Activated naive CD4-positive, alpha-beta T cell treated with anti-CD3 and anti-CD28 coated beads, Interleukin-2, amount 50 U/mL, for 24 hours (primary cell): ENCODE results near the gene SERPINB6.
"Not testable (repeated sequence)": the region's sequence is repeated elsewhere in the genome, so short reads cannot be mapped to it uniquely, and the experiment has no call there.

Experiments
- H3K27ac Mint-ChIP-seq: one replicate; pipeline ENCODE4 v1.8.0; 2021; ENCODE audit warnings: mild to moderate bottlenecking, mixed read lengths
- H3K27me3 Mint-ChIP-seq: one replicate; pipeline ENCODE4 v1.8.0; 2021; ENCODE audit warnings: mixed read lengths
- H3K36me3 Mint-ChIP-seq: one replicate; pipeline ENCODE4 v1.8.0; 2021; ENCODE audit warnings: mixed read lengths
- H3K4me1 Mint-ChIP-seq: one replicate; pipeline ENCODE4 v1.8.0; 2021; ENCODE audit warnings: mixed read lengths
- H3K4me3 Mint-ChIP-seq: one replicate; pipeline ENCODE4 v1.8.0; 2021; ENCODE audit warnings: mild to moderate bottlenecking, mixed read lengths
- H3K9me3 Mint-ChIP-seq: one replicate; pipeline ENCODE4 v1.8.0; 2021; ENCODE audit warnings: mixed read lengths

Gene SERPINB6

GRCh38 chr6:2988426-2989331 lies 17.3 kb upstream of the SERPINB6 start:
- no peaks in the 10 kb centered on the region for H3K27me3 Mint-ChIP-seq
- peaks cover 23% of the 10 kb centered on the region for H3K4me1 Mint-ChIP-seq
- no peaks in the 10 kb centered on the region for H3K9me3 Mint-ChIP-seq
- H3K27ac Mint-ChIP-seq = peak overlapping the region; percentile 97
- no peaks in the 10 kb centered on the region for H3K36me3 Mint-ChIP-seq
- peak overlapping the region; percentile 95 for H3K4me3 Mint-ChIP-seq

GRCh38 chr6:2988094-2988425 lies 16.7 kb upstream of the SERPINB6 start:
- H3K4me1 Mint-ChIP-seq = peaks cover 23% of the 10 kb centered on the region
- H3K36me3 Mint-ChIP-seq = no peaks in the 10 kb centered on the region
- no peaks in the 10 kb centered on the region for H3K27me3 Mint-ChIP-seq
- H3K4me3 Mint-ChIP-seq = peak overlapping the region; percentile 95
- H3K9me3 Mint-ChIP-seq = no peaks in the 10 kb centered on the region
- peak overlapping the region; percentile 91 for H3K27ac Mint-ChIP-seq

GRCh38 chr6:2986722-2987221 lies 15.4 kb upstream of the SERPINB6 start:
- H3K9me3 Mint-ChIP-seq = no peaks in the 10 kb centered on the region
- no peak overlapping the region for H3K4me3 Mint-ChIP-seq
- no peaks in the 10 kb centered on the region for H3K36me3 Mint-ChIP-seq
- H3K4me1 Mint-ChIP-seq = peaks cover 23% of the 10 kb centered on the region
- H3K27ac Mint-ChIP-seq = no peak overlapping the region
- no peaks in the 10 kb centered on the region for H3K27me3 Mint-ChIP-seq

DNA sequence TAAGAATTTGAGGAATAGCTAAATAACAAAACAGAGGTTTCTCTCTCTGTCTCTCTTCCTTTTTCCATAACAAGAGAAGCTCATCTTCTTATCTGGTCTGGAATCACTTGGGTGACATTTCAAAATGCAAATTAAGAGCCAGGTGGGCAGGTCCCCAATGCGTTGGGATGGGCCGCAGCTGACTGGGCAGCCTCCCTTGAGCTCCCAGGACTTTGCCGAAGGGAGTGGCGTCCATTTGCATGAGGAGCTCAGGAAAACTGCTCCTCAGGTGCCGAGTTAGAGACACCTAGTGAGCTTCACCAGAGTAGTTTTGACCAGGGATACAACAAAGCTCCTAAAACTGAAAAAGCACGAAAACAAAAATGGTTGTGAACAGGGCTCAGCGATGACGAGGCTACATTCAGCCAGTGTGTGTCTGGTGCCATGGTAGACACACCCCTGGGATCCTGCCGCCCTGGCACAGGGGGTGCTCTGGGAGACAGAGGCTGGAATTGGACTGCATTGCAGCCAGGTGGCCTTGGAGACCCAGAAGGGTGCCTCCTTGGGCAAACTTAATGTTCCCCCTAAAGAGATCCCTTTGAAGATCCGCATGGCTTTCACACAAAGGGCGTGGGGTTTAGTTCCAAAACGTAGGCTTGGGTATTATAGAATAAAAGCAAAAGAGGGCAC lies 13.5 kb upstream of the SERPINB6 start:
- Mint-ChIP-seq H3K9me3 (no peaks in the 10 kb centered on the region), H3K4me3 (no peak overlapping the region), H3K36me3 (no peaks in the 10 kb centered on the region), H3K4me1 (peaks cover 17% of the 10 kb centered on the region), H3K27ac (no peak overlapping the region), H3K27me3 (no peaks in the 10 kb centered on the region)

- H3K4me1 Mint-ChIP-seq = peaks cover 8% of the 10 kb centered on the region
- H3K36me3 Mint-ChIP-seq = no peaks in the 10 kb centered on the region
- no peak overlapping the region for H3K27ac Mint-ChIP-seq
- no peak overlapping the region for H3K4me3 Mint-ChIP-seq
- no peaks in the 10 kb centered on the region for H3K9me3 Mint-ChIP-seq
- no peaks in the 10 kb centered on the region for H3K27me3 Mint-ChIP-seq
These were observed 11.2 kb upstream of the SERPINB6 start for GRCh38 chr6:2982426-2983117.

DNA sequence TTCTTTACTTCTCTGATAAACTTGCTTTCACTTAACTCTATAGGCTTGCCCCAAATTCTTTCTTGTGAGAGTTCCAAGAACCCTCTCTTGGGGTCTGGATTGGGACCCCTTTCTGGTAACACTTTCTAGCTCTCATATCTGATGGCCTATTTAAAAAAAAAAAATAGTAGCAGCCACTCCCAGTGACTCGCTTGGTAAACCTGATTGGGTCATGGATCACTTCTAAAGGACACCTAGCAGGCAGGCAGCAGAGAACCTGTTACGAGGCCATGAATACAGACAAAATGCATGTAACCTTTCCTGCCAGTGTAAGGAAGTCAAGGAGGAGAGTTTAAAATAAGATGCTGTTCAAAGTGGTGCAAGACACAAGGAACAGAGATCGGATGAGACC lies 9.1 kb upstream of the SERPINB6 start:
- Mint-ChIP-seq H3K9me3 (no peaks in the 10 kb centered on the region), H3K36me3 (no peaks in the 10 kb centered on the region), H3K4me1 (no peaks in the 10 kb centered on the region), H3K4me3 (no peak overlapping the region), H3K27me3 (no peaks in the 10 kb centered on the region), H3K27ac (no peak overlapping the region)

- no peaks in the 10 kb centered on the region for H3K27me3 Mint-ChIP-seq
- H3K4me1 Mint-ChIP-seq = no peaks in the 10 kb centered on the region
These were observed 8.6 kb upstream of the SERPINB6 start for GRCh38 chr6:2979819-2980464.

GRCh38 chr6:2978923-2979322 lies 7.6 kb upstream of the SERPINB6 start:
- H3K27ac Mint-ChIP-seq = no peak overlapping the region
- no peak overlapping the region for H3K4me3 Mint-ChIP-seq
- H3K36me3 Mint-ChIP-seq = no peaks in the 10 kb centered on the region
- no peaks in the 10 kb centered on the region for H3K9me3 Mint-ChIP-seq
- H3K27me3 Mint-ChIP-seq = no peaks in the 10 kb centered on the region
- H3K4me1 Mint-ChIP-seq = peaks cover 4% of the 10 kb centered on the region

More at GRCh38 chr6:2979819-2980464, 8.6 kb upstream of the SERPINB6 start:
- Mint-ChIP-seq H3K4me3 (no peak overlapping the region), H3K27ac (no peak overlapping the region), H3K36me3 (no peaks in the 10 kb centered on the region), H3K9me3 (no peaks in the 10 kb centered on the region)

DNA sequence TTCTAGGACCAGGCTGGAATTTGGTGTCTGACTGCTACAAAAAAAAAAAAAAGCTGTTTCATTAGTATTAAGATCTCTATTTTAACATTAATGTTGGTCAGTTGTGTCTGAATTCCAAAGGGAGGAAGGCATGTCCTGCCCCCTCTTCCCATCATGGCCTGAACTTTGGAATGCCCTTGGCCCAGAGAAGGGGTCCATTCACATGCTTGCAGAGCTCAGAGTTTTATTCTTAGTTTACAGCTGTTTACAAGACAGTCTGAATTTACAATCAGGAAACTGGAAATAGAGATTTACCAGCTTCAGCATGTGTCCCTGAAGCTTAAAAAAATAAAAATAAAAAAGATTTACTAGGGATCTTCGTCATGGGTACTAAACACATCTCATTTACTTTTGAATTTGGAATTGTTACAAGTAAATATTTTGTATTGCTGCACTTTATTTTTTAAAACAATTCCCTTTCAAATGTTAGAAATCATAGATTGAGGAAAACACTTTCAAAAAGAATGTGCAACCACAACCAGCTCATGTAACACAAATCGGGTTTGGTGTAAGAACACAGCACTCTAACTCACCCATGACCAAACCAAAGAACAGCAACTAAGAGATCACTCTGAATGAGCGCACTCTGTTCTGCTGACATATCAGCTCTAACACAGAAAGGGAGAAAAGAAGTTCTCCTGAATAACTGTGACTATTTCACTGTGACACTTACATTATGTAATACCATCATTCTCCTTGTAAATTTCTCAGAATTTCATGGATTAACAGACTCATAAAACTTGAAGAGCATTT lies 6.6 kb upstream of the SERPINB6 start:
- Mint-ChIP-seq H3K4me3 (no peak overlapping the region), H3K36me3 (no peaks in the 10 kb centered on the region), H3K27ac (no peak overlapping the region), H3K9me3 (no peaks in the 10 kb centered on the region), H3K27me3 (no peaks in the 10 kb centered on the region), H3K4me1 (peaks cover 7% of the 10 kb centered on the region)

DNA sequence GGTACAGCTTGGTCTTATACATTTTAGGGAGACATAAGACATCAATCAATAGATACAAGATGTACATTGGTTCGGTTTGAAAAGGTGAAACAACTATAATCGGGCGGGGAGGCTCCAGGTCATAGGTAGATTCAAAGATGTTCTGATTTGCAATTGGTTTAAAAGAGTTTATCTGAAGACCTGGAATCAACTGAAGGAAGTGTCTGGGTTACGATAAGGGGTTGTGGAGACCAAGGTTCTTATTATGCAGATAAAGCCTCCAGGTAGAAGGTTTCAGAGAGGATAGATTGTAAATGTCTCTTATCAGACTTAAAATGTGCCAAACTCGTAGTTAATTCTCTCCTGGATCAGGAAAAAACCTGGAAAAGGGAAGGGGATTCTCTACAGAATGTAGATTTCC lies 5.9 kb upstream of the SERPINB6 start:
- H3K36me3 Mint-ChIP-seq = no peaks in the 10 kb centered on the region
- H3K4me3 Mint-ChIP-seq = no peak overlapping the region
- no peaks in the 10 kb centered on the region for H3K9me3 Mint-ChIP-seq
- H3K27me3 Mint-ChIP-seq = no peaks in the 10 kb centered on the region
- peaks cover 8% of the 10 kb centered on the region for H3K4me1 Mint-ChIP-seq
- peak overlapping the region; percentile 33 for H3K27ac Mint-ChIP-seq

DNA sequence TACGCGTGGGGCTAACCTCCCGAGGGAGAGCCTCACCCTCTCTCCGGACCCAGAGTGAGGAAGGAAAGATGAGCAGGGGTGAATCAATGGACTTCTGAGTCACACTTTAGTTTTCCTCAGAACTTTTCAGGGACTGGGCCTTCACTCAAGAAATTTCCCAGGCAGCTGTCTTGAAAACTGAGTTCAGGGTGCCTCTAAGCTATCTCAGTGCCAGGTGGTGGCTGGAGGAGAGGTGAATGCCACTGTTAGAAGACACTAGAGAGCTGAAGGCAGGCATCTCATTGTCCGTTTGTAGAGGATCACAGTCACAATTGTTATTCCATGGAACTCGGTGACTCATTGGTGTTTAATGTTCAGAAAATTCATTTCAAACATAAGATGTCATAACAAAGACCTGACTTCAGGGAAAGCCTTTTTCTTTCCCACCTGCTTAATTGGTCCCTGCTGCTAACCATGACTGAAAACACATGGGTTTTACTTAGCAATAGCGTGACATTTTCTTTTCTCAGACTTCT lies 5.3 kb upstream of the SERPINB6 start:
- H3K27ac Mint-ChIP-seq = no peak overlapping the region
- peaks cover 1% of the 10 kb centered on the region for H3K27me3 Mint-ChIP-seq
- H3K4me1 Mint-ChIP-seq = peaks cover 15% of the 10 kb centered on the region
- no peaks in the 10 kb centered on the region for H3K36me3 Mint-ChIP-seq
- H3K9me3 Mint-ChIP-seq = no peaks in the 10 kb centered on the region
- H3K4me3 Mint-ChIP-seq = no peak overlapping the region

GRCh38 chr6:2976060-2976459 lies 4.7 kb upstream of the SERPINB6 start:
- Mint-ChIP-seq H3K27me3 (peaks cover 1% of the 10 kb centered on the region), H3K4me1 (peaks cover 15% of the 10 kb centered on the region), H3K4me3 (no peak overlapping the region), H3K36me3 (no peaks in the 10 kb centered on the region), H3K9me3 (no peaks in the 10 kb centered on the region), H3K27ac (peak overlapping the region; percentile 70)

DNA sequence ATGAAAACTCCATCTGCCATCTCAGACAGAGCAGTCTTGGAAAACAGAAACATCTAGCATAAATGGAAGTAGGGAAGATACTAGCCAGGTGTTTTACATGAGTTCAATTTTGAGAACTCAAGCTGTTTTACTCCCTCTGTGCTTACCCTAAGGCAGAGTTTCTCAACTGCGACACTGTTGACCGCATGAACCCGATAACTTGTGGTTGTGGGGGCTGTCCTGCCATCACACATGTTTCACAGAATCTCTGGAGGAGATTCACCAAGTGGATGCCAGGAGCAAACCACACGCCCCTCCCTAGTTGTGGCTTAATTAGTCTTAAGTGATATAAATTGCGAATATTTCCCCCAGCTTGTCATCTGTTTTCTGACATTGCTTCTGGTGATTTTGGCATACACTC lies 2.3 kb upstream of the SERPINB6 start:
- Mint-ChIP-seq H3K9me3 (no peaks in the 10 kb centered on the region), H3K27me3 (peaks cover 1% of the 10 kb centered on the region), H3K36me3 (no peaks in the 10 kb centered on the region), H3K4me1 (peaks cover 25% of the 10 kb centered on the region), H3K27ac (no peak overlapping the region), H3K4me3 (no peak overlapping the region)

GRCh38 chr6:2973180-2973579 lies 1.8 kb upstream of the SERPINB6 start:
- not testable (repeated sequence) for H3K4me3 Mint-ChIP-seq, H3K9me3 Mint-ChIP-seq, H3K27me3 Mint-ChIP-seq, H3K27ac Mint-ChIP-seq, H3K36me3 Mint-ChIP-seq
- H3K4me1 Mint-ChIP-seq = peaks cover 25% of the 10 kb centered on the region

- not testable (repeated sequence) for H3K9me3 Mint-ChIP-seq, H3K27me3 Mint-ChIP-seq, H3K36me3 Mint-ChIP-seq
- peak overlapping the region; percentile 85 for H3K4me3 Mint-ChIP-seq
- peaks cover 26% of the 10 kb centered on the region for H3K4me1 Mint-ChIP-seq
- H3K27ac Mint-ChIP-seq = peak overlapping the region; percentile 23
These were observed 1.3 kb upstream of the SERPINB6 start for GRCh38 chr6:2972685-2973084.
